Vagina (tissue), 2 donors: ENCODE data around the gene CHAMP1. TPM values are rescaled to one million over a fixed set of nuclear protein-coding genes. Genes with fewer than 3 reads are reported as not detected.

Experiments used
- DNase-seq, 2 donors: peaks; one replicate each; pipeline ENCODE4 v3.0.0-alpha.2; 2017; ENCODE audit errors: extremely low spot score in 2 of 2
- H3K27ac ChIP-seq: fragments of 200-600 bp; sonication (generic); one replicate; pipeline ENCODE4 v1.5.1; 2019
- H3K27me3 ChIP-seq: fragments of 200-600 bp; sonication (generic); one replicate; pipeline ENCODE4 v1.5.1; 2019
- H3K36me3 ChIP-seq, 2 donors: fragments of 200-600 bp; sonication (generic); one replicate each; pipeline ENCODE4 v1.5.1; 2017 to 2019
- H3K4me1 ChIP-seq: fragments of 200-600 bp; sonication (generic); one replicate; pipeline ENCODE4 v1.5.1; 2019
- H3K4me3 ChIP-seq, 2 donors: fragments of 200-600 bp; sonication (generic); 1 replicate in 1 of 2; 2 replicates in 1 of 2; pipeline ENCODE4 v1.5.1; 2016 to 2019
- H3K9me3 ChIP-seq: fragments of 200-600 bp; sonication (generic); one replicate; pipeline ENCODE4 v1.5.1; 2019
- POLR2A ChIP-seq, 2 donors: fragments of 450-650 bp; IDR thresholded peaks; one replicate each; pipeline ENCODE4 v1.6.1; 2017; ENCODE audit warnings: antibody characterized with exemption in 2 of 2, mild to moderate bottlenecking in 2 of 2, moderate library complexity in 2 of 2
- POLR2AphosphoS5 ChIP-seq, 2 donors: sonication (generic); formaldehyde crosslinking; IDR thresholded peaks; one replicate each; pipeline ENCODE4 v1.9.0; 2017; ENCODE audit warnings: antibody characterized with exemption in 2 of 2, mild to moderate bottlenecking in 2 of 2, low read depth in 1 of 2; ENCODE audit not compliant: insufficient read depth in 1 of 2
- intact Hi-C: fragments of 100-400 bp; cut with DNase I; formaldehyde crosslinking; loops from one replicate; pipeline ENCODE4 v1.15.1; 2023
- total RNA-seq: library from RNA; depleted of rRNA; stranded (reverse); fragments of >200 nt; gene quantifications from one replicate; pipeline ENCODE4 v1.2.3, GENCODE V29; 2016
- TF ChIP-seq, protein P1 (sequence below), 3 experiments: fragments of 450-650 bp in 2 of 3; fragments of 200-600 bp in 1 of 3; sonication (generic) in 1 of 3; IDR thresholded peaks; one replicate each; pipeline ENCODE4 v1.5.1; 2017 to 2019; ENCODE audit warnings: antibody characterized with exemption in 3 of 3, mild to moderate bottlenecking in 2 of 3, moderate library complexity in 2 of 3

Gene CHAMP1
- total RNA-seq, 1 donor from 2014 or later: 19.9 TPM

DNA sequence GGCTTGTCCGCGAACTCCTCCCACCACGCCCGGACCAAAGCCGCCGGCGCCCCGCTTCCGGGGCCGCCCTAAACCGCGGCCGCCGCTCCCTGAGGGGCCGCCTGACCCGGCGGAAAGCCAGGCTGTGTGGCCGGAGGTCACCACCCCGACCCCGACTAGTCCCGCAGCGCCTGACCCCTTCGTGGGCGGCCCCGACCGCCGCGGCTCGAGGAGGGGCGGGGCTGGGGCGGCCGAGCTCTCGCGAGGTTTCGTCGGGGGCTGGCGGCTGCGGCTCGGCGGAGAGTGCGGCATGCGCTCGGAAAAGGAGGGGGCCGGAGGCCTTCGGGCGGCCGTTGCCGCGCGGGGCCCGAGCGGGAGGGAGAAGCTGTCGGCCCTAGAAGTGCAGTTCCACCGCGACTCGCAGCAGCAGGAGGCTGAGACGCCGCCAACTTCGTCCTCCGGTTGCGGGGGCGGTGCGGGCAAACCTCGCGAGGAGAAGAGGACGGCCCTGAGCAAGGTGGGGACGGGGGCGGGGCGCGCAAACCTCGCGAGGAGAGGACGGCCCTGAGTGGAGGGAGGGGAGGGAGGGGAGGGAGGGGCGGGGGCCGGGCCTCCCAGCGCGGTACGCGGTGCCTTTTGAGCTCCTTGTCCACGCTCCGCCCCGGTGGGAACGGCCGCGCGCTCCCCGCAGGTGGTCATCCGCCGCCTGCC lies 32.8 kb upstream of the CHAMP1 start, which contains the start of gene UPF3A:
TSS of gene UPF3A (plus strand) at position 251 of the 690 bp plus-strand sequence. CDS start at position 290, 39 bp downstream.
- H3K4me1 ChIP-seq: peaks cover 27% of the 10 kb centered on the region
- H3K9me3 ChIP-seq: no peaks in the 10 kb centered on the region
- peak within 1 kb of the TSS; percentile 80 to 83 for H3K4me3 ChIP-seq
- H3K27ac ChIP-seq: peak within 1 kb of the TSS; percentile 95
- intact Hi-C loops: no loop called here
- peak in 1 of 2 donors; percentile 22 for TF ChIP-seq POLR2A (IDR thresholded peaks at IDR 0.05)
- TF ChIP-seq, protein P1, sequence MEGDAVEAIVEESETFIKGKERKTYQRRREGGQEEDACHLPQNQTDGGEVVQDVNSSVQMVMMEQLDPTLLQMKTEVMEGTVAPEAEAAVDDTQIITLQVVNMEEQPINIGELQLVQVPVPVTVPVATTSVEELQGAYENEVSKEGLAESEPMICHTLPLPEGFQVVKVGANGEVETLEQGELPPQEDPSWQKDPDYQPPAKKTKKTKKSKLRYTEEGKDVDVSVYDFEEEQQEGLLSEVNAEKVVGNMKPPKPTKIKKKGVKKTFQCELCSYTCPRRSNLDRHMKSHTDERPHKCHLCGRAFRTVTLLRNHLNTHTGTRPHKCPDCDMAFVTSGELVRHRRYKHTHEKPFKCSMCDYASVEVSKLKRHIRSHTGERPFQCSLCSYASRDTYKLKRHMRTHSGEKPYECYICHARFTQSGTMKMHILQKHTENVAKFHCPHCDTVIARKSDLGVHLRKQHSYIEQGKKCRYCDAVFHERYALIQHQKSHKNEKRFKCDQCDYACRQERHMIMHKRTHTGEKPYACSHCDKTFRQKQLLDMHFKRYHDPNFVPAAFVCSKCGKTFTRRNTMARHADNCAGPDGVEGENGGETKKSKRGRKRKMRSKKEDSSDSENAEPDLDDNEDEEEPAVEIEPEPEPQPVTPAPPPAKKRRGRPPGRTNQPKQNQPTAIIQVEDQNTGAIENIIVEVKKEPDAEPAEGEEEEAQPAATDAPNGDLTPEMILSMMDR (IDR thresholded peaks at IDR 0.05): no peak
- H3K36me3 ChIP-seq: peaks cover 0 to 5% of the 10 kb centered on the region in 2 donors
- DNase-seq: peak in 1 of 2 donors; percentile 95
- H3K27me3 ChIP-seq: no peaks in the 10 kb centered on the region

DNA sequence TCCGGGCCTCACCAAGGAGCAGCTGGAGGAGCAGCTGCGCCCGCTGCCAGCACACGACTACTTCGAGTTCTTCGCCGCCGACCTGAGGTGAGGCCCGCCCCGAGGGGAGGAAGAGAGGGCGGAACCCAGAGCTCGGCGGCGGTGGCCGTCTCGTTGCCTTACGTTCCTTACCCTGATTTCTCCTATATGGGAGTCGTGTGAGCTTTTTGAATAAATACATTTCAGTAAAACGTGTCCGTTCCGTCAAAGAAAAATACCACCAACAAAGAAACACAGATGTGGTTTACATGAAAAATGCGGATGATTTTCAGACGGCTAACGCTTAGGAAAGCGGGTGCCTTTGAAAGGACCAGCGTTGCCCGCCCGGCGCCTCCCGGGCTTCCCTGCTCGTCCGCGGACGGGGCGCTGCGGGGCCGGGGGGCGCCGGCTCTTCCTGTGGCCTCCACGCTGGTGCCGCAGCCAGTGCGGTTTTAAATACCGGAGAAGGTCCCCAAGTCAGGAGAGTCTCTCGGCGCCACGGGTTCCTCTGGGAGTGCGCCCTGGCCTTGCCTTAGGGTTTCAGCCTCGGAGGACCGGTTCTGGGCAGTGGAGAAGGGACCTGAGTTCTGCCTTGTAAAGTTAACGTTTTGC lies 32.1 kb upstream of the CHAMP1 start:
- Histone ChIP-seq H3K4me1 (peaks cover 27% of the 10 kb centered on the region), H3K4me3 (peak overlapping the region; percentile 80 to 83), H3K27me3 (no peaks in the 10 kb centered on the region), H3K36me3 (peaks cover 0 to 11% of the 10 kb centered on the region in 2 donors), H3K27ac (peak overlapping the region; percentile 95), H3K9me3 (no peaks in the 10 kb centered on the region)
- TF ChIP-seq, protein P1 (IDR thresholded peaks at IDR 0.05): no peak
- TF ChIP-seq POLR2A (IDR thresholded peaks at IDR 0.05) (peak in 1 of 2 donors; percentile 28), POLR2AphosphoS5 (IDR thresholded peaks at IDR 0.05; ENCODE audit: insufficient read depth in 1 of 2, low read depth in 1 of 2) (peak in 1 of 2 donors; percentile 83)
- DNase-seq: no peak
- intact Hi-C loops: no loop called here

DNA sequence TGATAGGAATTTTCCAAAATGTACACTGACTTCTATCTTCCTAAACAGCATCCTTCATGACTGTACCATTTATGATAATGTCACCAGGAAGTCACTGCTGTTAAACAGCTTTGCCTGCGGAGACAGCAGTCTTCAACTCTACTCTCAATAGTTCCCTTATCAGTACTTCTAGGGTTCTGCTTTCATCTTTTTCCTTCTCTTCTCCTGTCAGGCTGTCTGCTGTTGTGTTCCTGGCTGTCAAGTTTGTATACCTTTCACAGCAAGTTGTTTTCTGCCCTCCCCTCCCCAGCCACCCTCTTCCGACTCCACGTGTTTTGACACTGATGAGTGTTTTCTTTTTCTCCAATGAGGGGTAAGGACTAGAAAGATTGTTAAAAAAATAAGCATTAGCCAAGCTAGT lies 30.7 kb upstream of the CHAMP1 start:
- H3K27me3 ChIP-seq: no peaks in the 10 kb centered on the region
- H3K9me3 ChIP-seq: no peaks in the 10 kb centered on the region
- TF ChIP-seq, protein P1 (IDR thresholded peaks at IDR 0.05): no peak
- TF ChIP-seq POLR2A (IDR thresholded peaks at IDR 0.05) (no peak), POLR2AphosphoS5 (IDR thresholded peaks at IDR 0.05; ENCODE audit: insufficient read depth in 1 of 2, low read depth in 1 of 2) (no peak)
- no peak overlapping the region for H3K4me3 ChIP-seq
- intact Hi-C loops: no loop called here
- H3K4me1 ChIP-seq: peaks cover 27% of the 10 kb centered on the region
- peaks cover 0 to 24% of the 10 kb centered on the region in 2 donors for H3K36me3 ChIP-seq
- H3K27ac ChIP-seq: no peak overlapping the region
- DNase-seq: no peak

DNA sequence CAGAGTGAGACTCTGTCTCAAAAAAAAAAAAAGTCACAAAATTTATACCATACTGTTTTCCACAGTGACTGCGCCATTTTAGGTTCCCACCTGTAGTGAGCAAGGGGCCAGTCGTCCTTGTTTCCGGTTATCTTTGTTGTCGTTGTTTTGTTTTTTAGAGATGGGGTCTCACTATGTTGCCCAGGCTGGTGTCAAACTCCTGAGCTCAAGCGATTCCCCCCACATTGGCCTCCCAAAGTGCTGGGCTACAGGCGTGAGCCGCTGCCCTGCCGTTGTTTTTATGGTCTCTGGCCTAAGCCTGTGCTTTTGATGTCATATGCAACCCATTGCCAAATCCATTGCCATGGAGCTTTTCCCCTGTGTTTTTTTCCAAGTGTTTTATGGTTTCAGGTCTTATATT lies 29.6 kb upstream of the CHAMP1 start:
- H3K4me1 ChIP-seq: peaks cover 27% of the 10 kb centered on the region
- no peaks in the 10 kb centered on the region for H3K27me3 ChIP-seq
- peaks cover 0 to 35% of the 10 kb centered on the region in 2 donors for H3K36me3 ChIP-seq
- no peak for DNase-seq
- TF ChIP-seq POLR2AphosphoS5 (IDR thresholded peaks at IDR 0.05; ENCODE audit: insufficient read depth in 1 of 2, low read depth in 1 of 2) (no peak), POLR2A (IDR thresholded peaks at IDR 0.05) (no peak)
- TF ChIP-seq, protein P1 (IDR thresholded peaks at IDR 0.05): no peak
- H3K27ac ChIP-seq: no peak overlapping the region
- H3K4me3 ChIP-seq: no peak overlapping the region
- no peaks in the 10 kb centered on the region for H3K9me3 ChIP-seq
- intact Hi-C loops: no loop called here
